ENCODE measurements around the gene PPM1E. TPM values are rescaled to one million over a fixed set of nuclear protein-coding genes. Genes with fewer than 3 reads are reported as not detected.

PPM1E gene
- polyA plus RNA-seq, 1 donor from 2014 or later, result 39.5 TPM

DNA sequence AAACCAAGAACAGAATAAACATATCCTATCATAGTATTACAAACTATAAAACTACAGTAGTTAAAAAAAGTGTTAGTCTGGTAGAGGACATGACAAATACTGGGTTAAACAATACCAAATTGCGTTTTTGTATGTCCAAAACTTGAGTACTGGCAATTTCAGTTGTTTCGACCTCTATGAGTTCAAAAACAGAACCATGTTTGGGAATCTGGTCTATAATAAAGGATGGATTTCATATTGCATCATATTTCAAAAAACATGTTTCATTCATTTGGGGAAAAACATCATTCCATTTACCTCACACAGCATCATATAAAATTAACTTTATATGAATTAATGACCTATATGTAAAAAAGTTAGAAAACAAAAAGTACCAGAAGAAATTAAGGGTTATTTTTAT, 269.3 kb downstream of the PPM1E start:
- Histone ChIP-seq H4K20me1 (ENCODE audit: insufficient read depth) (no peaks in the 10 kb centered on the region), H3K4me3 (ENCODE audit: low read length) (no peak overlapping the region), H3K27me3 (ENCODE audit: insufficient read depth, low read depth, low read length) (no peaks in the 10 kb centered on the region), H3K9me3 (ENCODE audit: low read length) (no peaks in the 10 kb centered on the region), H3K27ac (ENCODE audit: low read length) (no peak overlapping the region), H3K36me3 (ENCODE audit: insufficient read depth, low read length) (no peaks in the 10 kb centered on the region), H3K9ac (ENCODE audit: low read length) (no peak overlapping the region), H2AFZ (ENCODE audit: low read depth, low read length) (no peak overlapping the region), H3K79me2 (replicated peaks; ENCODE audit: insufficient read depth, low read length) (no peaks in the 10 kb centered on the region), H3K4me2 (ENCODE audit: low read length) (no peak overlapping the region), H3K9me2 (ENCODE audit: insufficient read depth, low read length) (no peaks in the 10 kb centered on the region), H3F3A (ENCODE audit: insufficient read depth, low read length, poor library complexity, severe bottlenecking) (no peaks in the 10 kb centered on the region)
- TF ChIP-seq MXI1 (conservative IDR thresholded peaks at IDR 0.05; ENCODE audit: poor library complexity, severe bottlenecking) (no peak), TAF1 (IDR thresholded peaks at IDR 0.05; ENCODE audit: low read depth) (no peak), EP300 (conservative IDR thresholded peaks at IDR 0.05; ENCODE audit: poor library complexity, severe bottlenecking) (no peak), SMC3 (conservative IDR thresholded peaks at IDR 0.05; ENCODE audit: poor library complexity) (no peak), RAD21 (conservative IDR thresholded peaks at IDR 0.05) (no peak), EZH2 (IDR thresholded peaks at IDR 0.05; ENCODE audit: borderline replicate concordance, insufficient read depth, low read length, poor library complexity, severe bottlenecking) (no peak), POLR2AphosphoS5 (IDR thresholded peaks at IDR 0.05) (no peak)
- TF ChIP-seq, protein P1, sequence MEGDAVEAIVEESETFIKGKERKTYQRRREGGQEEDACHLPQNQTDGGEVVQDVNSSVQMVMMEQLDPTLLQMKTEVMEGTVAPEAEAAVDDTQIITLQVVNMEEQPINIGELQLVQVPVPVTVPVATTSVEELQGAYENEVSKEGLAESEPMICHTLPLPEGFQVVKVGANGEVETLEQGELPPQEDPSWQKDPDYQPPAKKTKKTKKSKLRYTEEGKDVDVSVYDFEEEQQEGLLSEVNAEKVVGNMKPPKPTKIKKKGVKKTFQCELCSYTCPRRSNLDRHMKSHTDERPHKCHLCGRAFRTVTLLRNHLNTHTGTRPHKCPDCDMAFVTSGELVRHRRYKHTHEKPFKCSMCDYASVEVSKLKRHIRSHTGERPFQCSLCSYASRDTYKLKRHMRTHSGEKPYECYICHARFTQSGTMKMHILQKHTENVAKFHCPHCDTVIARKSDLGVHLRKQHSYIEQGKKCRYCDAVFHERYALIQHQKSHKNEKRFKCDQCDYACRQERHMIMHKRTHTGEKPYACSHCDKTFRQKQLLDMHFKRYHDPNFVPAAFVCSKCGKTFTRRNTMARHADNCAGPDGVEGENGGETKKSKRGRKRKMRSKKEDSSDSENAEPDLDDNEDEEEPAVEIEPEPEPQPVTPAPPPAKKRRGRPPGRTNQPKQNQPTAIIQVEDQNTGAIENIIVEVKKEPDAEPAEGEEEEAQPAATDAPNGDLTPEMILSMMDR (IDR thresholded peaks at IDR 0.05; ENCODE audit: poor library complexity, severe bottlenecking), result no peak
- TF ChIP-seq, protein P2, sequence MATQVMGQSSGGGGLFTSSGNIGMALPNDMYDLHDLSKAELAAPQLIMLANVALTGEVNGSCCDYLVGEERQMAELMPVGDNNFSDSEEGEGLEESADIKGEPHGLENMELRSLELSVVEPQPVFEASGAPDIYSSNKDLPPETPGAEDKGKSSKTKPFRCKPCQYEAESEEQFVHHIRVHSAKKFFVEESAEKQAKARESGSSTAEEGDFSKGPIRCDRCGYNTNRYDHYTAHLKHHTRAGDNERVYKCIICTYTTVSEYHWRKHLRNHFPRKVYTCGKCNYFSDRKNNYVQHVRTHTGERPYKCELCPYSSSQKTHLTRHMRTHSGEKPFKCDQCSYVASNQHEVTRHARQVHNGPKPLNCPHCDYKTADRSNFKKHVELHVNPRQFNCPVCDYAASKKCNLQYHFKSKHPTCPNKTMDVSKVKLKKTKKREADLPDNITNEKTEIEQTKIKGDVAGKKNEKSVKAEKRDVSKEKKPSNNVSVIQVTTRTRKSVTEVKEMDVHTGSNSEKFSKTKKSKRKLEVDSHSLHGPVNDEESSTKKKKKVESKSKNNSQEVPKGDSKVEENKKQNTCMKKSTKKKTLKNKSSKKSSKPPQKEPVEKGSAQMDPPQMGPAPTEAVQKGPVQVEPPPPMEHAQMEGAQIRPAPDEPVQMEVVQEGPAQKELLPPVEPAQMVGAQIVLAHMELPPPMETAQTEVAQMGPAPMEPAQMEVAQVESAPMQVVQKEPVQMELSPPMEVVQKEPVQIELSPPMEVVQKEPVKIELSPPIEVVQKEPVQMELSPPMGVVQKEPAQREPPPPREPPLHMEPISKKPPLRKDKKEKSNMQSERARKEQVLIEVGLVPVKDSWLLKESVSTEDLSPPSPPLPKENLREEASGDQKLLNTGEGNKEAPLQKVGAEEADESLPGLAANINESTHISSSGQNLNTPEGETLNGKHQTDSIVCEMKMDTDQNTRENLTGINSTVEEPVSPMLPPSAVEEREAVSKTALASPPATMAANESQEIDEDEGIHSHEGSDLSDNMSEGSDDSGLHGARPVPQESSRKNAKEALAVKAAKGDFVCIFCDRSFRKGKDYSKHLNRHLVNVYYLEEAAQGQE (IDR thresholded peaks at IDR 0.05; ENCODE audit: borderline replicate concordance), result no peak

DNA sequence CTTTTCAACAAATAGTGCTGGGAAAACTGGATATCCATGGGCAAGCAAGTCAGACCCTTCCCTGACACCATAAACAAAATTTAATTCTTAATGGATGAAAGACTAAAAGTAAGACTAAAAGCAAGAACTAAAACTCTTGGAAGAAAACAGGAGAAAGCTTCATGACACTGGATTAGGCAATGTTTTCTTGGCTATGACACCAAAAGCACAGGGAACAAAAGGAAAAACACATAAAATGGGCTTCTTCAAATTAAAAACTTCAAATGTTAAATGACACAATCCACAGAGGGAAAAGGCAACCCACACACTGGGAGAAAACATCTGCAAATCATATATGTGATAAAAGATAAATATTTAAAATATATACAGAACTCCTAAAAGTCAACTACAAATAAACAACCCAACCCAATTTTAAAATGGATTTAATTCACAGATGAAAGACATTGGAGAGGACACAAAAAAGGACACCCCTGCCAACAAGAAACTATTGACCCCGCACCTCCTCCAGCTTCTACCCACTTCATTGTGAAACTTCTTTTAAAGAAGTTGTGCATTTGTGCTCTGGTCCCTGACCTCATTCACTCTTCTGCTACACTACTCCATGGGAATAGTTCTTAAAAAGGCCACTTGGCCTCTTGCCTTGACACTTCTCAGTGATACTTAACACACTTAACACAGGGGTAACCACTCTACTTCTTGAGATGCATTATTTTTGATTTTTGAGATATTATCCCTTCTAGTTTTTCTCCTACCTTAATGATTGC, 270.7 kb downstream of the PPM1E start:
- H3K79me2 ChIP-seq (replicated peaks; ENCODE audit: insufficient read depth, low read length), result no peaks in the 10 kb centered on the region
- no peak overlapping the region for H3K9ac ChIP-seq (ENCODE audit: low read length)
- H3K27ac ChIP-seq (ENCODE audit: low read length), result no peak overlapping the region
- TF ChIP-seq EP300 (conservative IDR thresholded peaks at IDR 0.05; ENCODE audit: poor library complexity, severe bottlenecking) (no peak), TAF1 (IDR thresholded peaks at IDR 0.05; ENCODE audit: low read depth) (no peak)
- TF ChIP-seq, protein P2 (IDR thresholded peaks at IDR 0.05; ENCODE audit: borderline replicate concordance), result no peak
- no peaks in the 10 kb centered on the region for H4K20me1 ChIP-seq (ENCODE audit: insufficient read depth)
- H3K9me2 ChIP-seq (ENCODE audit: insufficient read depth, low read length), result no peaks in the 10 kb centered on the region
- no peaks in the 10 kb centered on the region for H3K36me3 ChIP-seq (ENCODE audit: insufficient read depth, low read length)
- H3K4me3 ChIP-seq (ENCODE audit: low read length), result no peak overlapping the region
- H3K4me2 ChIP-seq (ENCODE audit: low read length), result no peak overlapping the region
- no peak overlapping the region for H2AFZ ChIP-seq (ENCODE audit: low read depth, low read length)
- H3K27me3 ChIP-seq (ENCODE audit: insufficient read depth, low read depth, low read length), result no peaks in the 10 kb centered on the region
- H3F3A ChIP-seq (ENCODE audit: insufficient read depth, low read length, poor library complexity, severe bottlenecking), result no peaks in the 10 kb centered on the region
- no peaks in the 10 kb centered on the region for H3K9me3 ChIP-seq (ENCODE audit: low read length)
